IMR-90 (cell line): Measurements from ENCODE around the gene TPSB2. TPM values are rescaled to one million over a fixed set of nuclear protein-coding genes. Genes with fewer than 3 reads are reported as not detected.

Source experiments
- ATAC-seq: fragments of 200-7000 bp; cut with Tn5 transposase; 2 replicates; pipeline ENCODE4 v1.9.1; 2020; ENCODE audit warnings: low read depth, mild to moderate bottlenecking, moderate library complexity
- BruUV-seq: library from RNA; stranded (reverse); fragments of 400-500 nt; replicated peaks from 2 replicates; lab custom pipeline; 2021; lab: Mats Ljungman, UMichigan
- CTCF ChIA-PET: fragments of 300-600 bp; formaldehyde crosslinking; extraction: SDS; loops from one replicate; lab custom pipeline; 2021; ENCODE audit warnings: antibody characterized with exemption; lab: Yijun Ruan, JAX
- POLR2A ChIA-PET: fragments of 300-600 bp; sonication (Branson Sonifier 250); formaldehyde crosslinking; loops from one replicate; lab custom pipeline; 2022; ENCODE audit warnings: antibody characterized with exemption; ENCODE audit not compliant: unreplicated experiment; lab: Charles Lee
- DNase-seq: peaks from one replicate; pipeline ENCODE4 v3.0.0; 2013
- H2AFZ ChIP-seq: replicated peaks from 2 replicates; pipeline ENCODE3; 2013; ENCODE audit warnings: low read length, mild to moderate bottlenecking; ENCODE audit not compliant: poor library complexity
- H2AK5ac ChIP-seq: 2 replicates; pipeline ENCODE4 v1.6.1; 2013; ENCODE audit warnings: low read depth, low read length, inconsistent platforms
- H2AK9ac ChIP-seq: replicated peaks from 2 replicates; pipeline ENCODE3; 2013; ENCODE audit warnings: mild to moderate bottlenecking, low read depth, low read length, moderate library complexity; ENCODE audit not compliant: poor library complexity
- H2BK120ac ChIP-seq: 2 replicates; pipeline ENCODE4 v1.6.1; 2013; ENCODE audit warnings: low read depth, low read length, inconsistent platforms
- H2BK15ac ChIP-seq: 3 replicates; pipeline ENCODE4 v1.6.1; 2013; ENCODE audit warnings: low read depth, low read length, inconsistent platforms
- H2BK20ac ChIP-seq: 2 replicates; pipeline ENCODE4 v1.6.1; 2013; ENCODE audit warnings: low read depth, mild to moderate bottlenecking, inconsistent platforms, low read length, moderate library complexity
- H2BK5ac ChIP-seq: 2 replicates; pipeline ENCODE4 v1.6.1; 2013; ENCODE audit warnings: mild to moderate bottlenecking, low read depth, low read length, inconsistent platforms; ENCODE audit not compliant: poor library complexity, severe bottlenecking
- H3K14ac ChIP-seq: replicated peaks from 2 replicates; pipeline ENCODE4 v1.6.1; 2013; ENCODE audit warnings: low read depth, low read length, inconsistent platforms
- H3K18ac ChIP-seq: 2 replicates; pipeline ENCODE4 v1.6.1; 2013; ENCODE audit warnings: low read depth, low read length, control low read depth
- H3K23ac ChIP-seq: 2 replicates; pipeline ENCODE4 v1.6.1; 2013; ENCODE audit warnings: low read depth, low read length, inconsistent platforms
- H3K27ac ChIP-seq: 2 replicates; pipeline ENCODE4 v1.5.1; 2013; ENCODE audit warnings: mild to moderate bottlenecking, control low read depth, low read length; ENCODE audit not compliant: insufficient read depth
- H3K27me3 ChIP-seq: 2 replicates; pipeline ENCODE4 v1.6.1; 2013; ENCODE audit warnings: low read length; ENCODE audit not compliant: control insufficient read depth, insufficient read depth
- H3K36me3 ChIP-seq: 2 replicates; pipeline ENCODE4 v1.6.1; 2013; ENCODE audit warnings: low read length, mixed read lengths; ENCODE audit not compliant: control insufficient read depth, insufficient read depth
- H3K4ac ChIP-seq: 2 replicates; pipeline ENCODE4 v1.6.1; 2013; ENCODE audit warnings: low read depth, low read length, inconsistent platforms
- H3K4me1 ChIP-seq: 2 replicates; pipeline ENCODE4 v1.6.1; 2013; ENCODE audit warnings: low read length, mixed read lengths; ENCODE audit not compliant: control insufficient read depth, insufficient read depth
- H3K4me2 ChIP-seq: 2 replicates; pipeline ENCODE4 v1.6.1; 2013; ENCODE audit warnings: low read depth, mild to moderate bottlenecking, control low read depth, low read length, moderate library complexity
- H3K4me3 ChIP-seq: 2 replicates; pipeline ENCODE4 v1.5.1; 2013; ENCODE audit warnings: low read depth, mild to moderate bottlenecking, control low read depth, low read length, moderate library complexity; ENCODE audit not compliant: insufficient read depth
- H3K56ac ChIP-seq: 2 replicates; pipeline ENCODE4 v1.6.1; 2013; ENCODE audit warnings: low read length, inconsistent platforms; ENCODE audit not compliant: insufficient read depth; ENCODE audit errors: extremely low read depth
- H3K79me1 ChIP-seq, 2 experiments: 2 replicates each; pipeline ENCODE4 v1.6.1; 2013; ENCODE audit warnings: low read length in 2 of 2, inconsistent platforms in 1 of 2, low read depth in 1 of 2
- H3K9ac ChIP-seq: 2 replicates; pipeline ENCODE4 v1.6.1; 2013; ENCODE audit warnings: low read depth, low read length, control low read depth
- H3K9me1 ChIP-seq: 2 replicates; pipeline ENCODE4 v1.6.1; 2013; ENCODE audit warnings: low read length, inconsistent platforms; ENCODE audit not compliant: insufficient read depth
- H3K9me3 ChIP-seq: 2 replicates; pipeline ENCODE4 v1.6.1; 2013; ENCODE audit warnings: low read length; ENCODE audit not compliant: control insufficient read depth, insufficient read depth
- H4K20me1 ChIP-seq: 2 replicates; pipeline ENCODE4 v1.6.1; 2013; ENCODE audit warnings: low read length, inconsistent platforms; ENCODE audit not compliant: insufficient read depth
- H4K5ac ChIP-seq: 2 replicates; pipeline ENCODE4 v1.6.1; 2013; ENCODE audit warnings: mild to moderate bottlenecking, low read depth, low read length, control low read depth
- H4K8ac ChIP-seq, 2 experiments: 2 replicates each; pipeline ENCODE4 v1.6.1; 2013; ENCODE audit warnings: low read depth in 2 of 2, low read length in 2 of 2, control low read depth in 1 of 2, inconsistent platforms in 1 of 2
- H4K91ac ChIP-seq: 2 replicates; pipeline ENCODE4 v1.6.1; 2013; ENCODE audit warnings: low read depth, low read length, inconsistent platforms; ENCODE audit not compliant: insufficient read depth
- CEBPB ChIP-seq: IDR thresholded peaks from 2 replicates; pipeline ENCODE4 v1.6.1; 2012; ENCODE audit warnings: low read depth, low read length, improper control_type of control experiment
- CHD1 ChIP-seq: IDR thresholded peaks from 2 replicates; pipeline ENCODE4 v1.6.1; 2012; ENCODE audit warnings: low read depth, low read length, improper control_type of control experiment
- FOS ChIP-seq: fragments of 150-350 bp; IDR thresholded peaks from 2 replicates; pipeline ENCODE4 v1.6.1; 2016; ENCODE audit warnings: low read depth, low read length
- MAZ ChIP-seq: IDR thresholded peaks from 2 replicates; pipeline ENCODE4 v1.6.1; 2012; ENCODE audit warnings: low read depth, mild to moderate bottlenecking, low read length, improper control_type of control experiment, moderate library complexity, borderline replicate concordance
- NFE2L2 ChIP-seq: fragments of 150-350 bp; IDR thresholded peaks from 2 replicates; pipeline ENCODE4 v1.6.1; 2016; ENCODE audit warnings: low read depth, mild to moderate bottlenecking, low read length
- POLR2A ChIP-seq: IDR thresholded peaks from 2 replicates; pipeline ENCODE4 v1.6.1; 2012; ENCODE audit warnings: mild to moderate bottlenecking, low read depth, low read length
- RAD21 ChIP-seq: IDR thresholded peaks from 2 replicates; pipeline ENCODE4 v1.6.1; 2012; ENCODE audit warnings: low read length, improper control_type of control experiment
- RFX5 ChIP-seq: IDR thresholded peaks from 2 replicates; pipeline ENCODE4 v1.8.0; 2012; ENCODE audit warnings: low read depth, mild to moderate bottlenecking, low read length, moderate library complexity
- SMC3 ChIP-seq: fragments of 150-350 bp; IDR thresholded peaks from 2 replicates; pipeline ENCODE4 v1.6.1; 2016; ENCODE audit warnings: low read depth, mild to moderate bottlenecking, antibody characterized with exemption, low read length, moderate library complexity
- WGBS, 2 experiments: methylation state at CpG; one replicate each; pipeline versions ENCODE4 v1.1.5 to v1.1.7; 2013; ENCODE audit warnings: missing lambda C conversion rate in 2 of 2; ENCODE audit not compliant: insufficient read length in 1 of 2; ENCODE audit errors: extremely low coverage in 2 of 2; 5-methylcytosine and 5-hydroxymethylcytosine counted together
- dilution Hi-C: fragments of 300-500 bp; cut with HindIII; formaldehyde crosslinking; loops from one replicate; pipeline ENCODE4 v1.14.3; 2018; ENCODE audit warnings: low sequenced_read_pairs; ENCODE audit not compliant: unreplicated experiment
- in situ Hi-C: fragments of 300-500 bp; cut with MboI; formaldehyde crosslinking; loops from 3 replicates; pipeline ENCODE4 v1.14.3; 2019; ENCODE audit warnings: low sequenced_read_pairs, inconsistent platforms, mixed read lengths
- intact Hi-C: fragments of 100-400 bp; cut with micrococcal nuclease; formaldehyde crosslinking; loops from 2 replicates; pipeline ENCODE4 v1.10.0; 2022
- polyA plus RNA-seq, 3 experiments: library from polyadenylated mRNA; depleted of rRNA; stranded (reverse); fragments of >200 nt; gene quantifications; 2 replicates each; pipeline ENCODE4 v1.2.3, GENCODE V29; 2012; ENCODE audit warnings: low replicate concordance in 1 of 3
- total RNA-seq: library from RNA; depleted of rRNA; stranded (reverse); fragments of >200 nt; gene quantifications from 2 replicates; pipeline ENCODE4 v1.2.3, GENCODE V29; 2012
- TF ChIP-seq, protein P1 (sequence below): fragments of 150-350 bp; IDR thresholded peaks from 2 replicates; pipeline ENCODE4 v1.6.1; 2017; ENCODE audit warnings: mild to moderate bottlenecking, antibody characterized with exemption, low read length, low read depth
- TF ChIP-seq, protein P2 (sequence below): fragments of 150-350 bp; IDR thresholded peaks from 2 replicates; pipeline ENCODE4 v1.6.1; 2016; ENCODE audit warnings: low read depth, mild to moderate bottlenecking, low read length, moderate library complexity, borderline replicate concordance
- TF ChIP-seq, protein P3 (sequence below): conservative IDR thresholded peaks from 2 replicates; pipeline ENCODE4 v1.5.1; 2012; ENCODE audit warnings: mild to moderate bottlenecking, low read depth, low read length, improper control_type of control experiment

Gene TPSB2
- total and polyA plus RNA-seq, 2 of the 4 experiments (the other 2 are of a cell fraction): not detected

DNA sequence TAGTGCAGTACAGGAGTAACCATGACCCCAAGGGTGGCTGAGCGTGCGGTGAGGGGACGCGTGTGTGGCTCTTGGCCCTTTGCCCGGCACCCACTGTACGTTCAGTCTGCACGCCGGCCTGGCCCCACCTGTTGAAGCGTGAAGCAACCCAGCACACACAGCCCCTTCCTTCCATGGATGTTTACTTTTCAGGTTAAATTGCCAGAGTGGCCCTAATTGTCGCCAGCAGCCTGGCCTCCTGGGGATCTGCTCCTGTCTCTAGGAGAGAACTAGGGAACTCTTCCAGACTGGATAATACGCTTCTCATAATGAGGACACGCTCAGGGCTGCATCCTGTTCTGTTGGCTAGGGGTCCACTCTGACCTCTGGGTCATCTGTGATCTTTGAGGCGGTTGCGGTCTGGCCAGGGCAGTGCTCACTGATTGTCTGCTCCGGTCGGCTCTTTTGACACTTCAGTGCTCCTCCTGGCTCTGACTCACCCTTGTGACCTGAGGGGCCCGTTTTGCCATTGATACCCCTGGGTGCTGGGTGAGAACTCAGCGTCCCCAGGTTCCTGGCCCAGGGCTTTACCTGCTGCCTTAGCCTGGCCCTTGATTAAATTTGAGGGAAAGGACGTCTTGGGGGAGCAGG lies 32.6 kb downstream of the TPSB2 start:
- Histone ChIP-seq H3K9ac (no peak overlapping the region), H3K27me3 (no peaks in the 10 kb centered on the region), H3K4me2 (no peak overlapping the region), H4K91ac (no peak overlapping the region), H3K4me1 (no peaks in the 10 kb centered on the region), H3K23ac (no peak overlapping the region), H2BK120ac (no peak overlapping the region), H3K9me3 (no peaks in the 10 kb centered on the region), H2BK5ac (no peak overlapping the region), H2AK9ac (no peak overlapping the region), H4K5ac (no peak overlapping the region), H3K4ac (no peak overlapping the region), H3K56ac (no peak overlapping the region), H3K27ac (no peak overlapping the region), H3K4me3 (no peak overlapping the region), H2AK5ac (no peak overlapping the region), H3K79me1 (no peaks in the 10 kb centered on the region), H3K9me1 (no peaks in the 10 kb centered on the region), H2BK15ac (no peak overlapping the region), H4K8ac (no peak overlapping the region), H2AFZ (no peak overlapping the region), H4K20me1 (peaks cover 11% of the 10 kb centered on the region), H3K14ac (no peak overlapping the region), H3K18ac (no peak overlapping the region), H2BK20ac (no peak overlapping the region), H3K36me3 (no peaks in the 10 kb centered on the region; the same call in 1 of the 2 replicates)
- DNase-seq (no peak), ATAC-seq (no peak)
- 80% methylated on average over 15 of the region's 19 CpGs; no CpG with 5 or more reads in 1 of the 2 experiments for WGBS, 2 experiments
- no TSS peak for BruUV-seq
- ChIA-PET POLR2A (no interaction called here), CTCF (no interaction called here)
- intact Hi-C loops: no loop called here
- in situ Hi-C loops: loop anchor here (5.0 kb wide), 1 partner anchor 85 kb away; no protein-coding TSS in a partner anchor
- dilution Hi-C loops: no loop called here
- no peak for TF ChIP-seq CHD1
- TF ChIP-seq, protein P1, sequence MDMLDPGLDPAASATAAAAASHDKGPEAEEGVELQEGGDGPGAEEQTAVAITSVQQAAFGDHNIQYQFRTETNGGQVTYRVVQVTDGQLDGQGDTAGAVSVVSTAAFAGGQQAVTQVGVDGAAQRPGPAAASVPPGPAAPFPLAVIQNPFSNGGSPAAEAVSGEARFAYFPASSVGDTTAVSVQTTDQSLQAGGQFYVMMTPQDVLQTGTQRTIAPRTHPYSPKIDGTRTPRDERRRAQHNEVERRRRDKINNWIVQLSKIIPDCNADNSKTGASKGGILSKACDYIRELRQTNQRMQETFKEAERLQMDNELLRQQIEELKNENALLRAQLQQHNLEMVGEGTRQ: no peak
- no peak for TF ChIP-seq CEBPB
- TF ChIP-seq NFE2L2: no peak
- no peak for TF ChIP-seq SMC3
- TF ChIP-seq MAZ: no peak
- no peak for TF ChIP-seq FOS
- no peak for TF ChIP-seq RFX5
- TF ChIP-seq RAD21: no peak
- TF ChIP-seq, protein P2, sequence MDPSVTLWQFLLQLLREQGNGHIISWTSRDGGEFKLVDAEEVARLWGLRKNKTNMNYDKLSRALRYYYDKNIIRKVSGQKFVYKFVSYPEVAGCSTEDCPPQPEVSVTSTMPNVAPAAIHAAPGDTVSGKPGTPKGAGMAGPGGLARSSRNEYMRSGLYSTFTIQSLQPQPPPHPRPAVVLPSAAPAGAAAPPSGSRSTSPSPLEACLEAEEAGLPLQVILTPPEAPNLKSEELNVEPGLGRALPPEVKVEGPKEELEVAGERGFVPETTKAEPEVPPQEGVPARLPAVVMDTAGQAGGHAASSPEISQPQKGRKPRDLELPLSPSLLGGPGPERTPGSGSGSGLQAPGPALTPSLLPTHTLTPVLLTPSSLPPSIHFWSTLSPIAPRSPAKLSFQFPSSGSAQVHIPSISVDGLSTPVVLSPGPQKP: no peak
- TF ChIP-seq, protein P3, sequence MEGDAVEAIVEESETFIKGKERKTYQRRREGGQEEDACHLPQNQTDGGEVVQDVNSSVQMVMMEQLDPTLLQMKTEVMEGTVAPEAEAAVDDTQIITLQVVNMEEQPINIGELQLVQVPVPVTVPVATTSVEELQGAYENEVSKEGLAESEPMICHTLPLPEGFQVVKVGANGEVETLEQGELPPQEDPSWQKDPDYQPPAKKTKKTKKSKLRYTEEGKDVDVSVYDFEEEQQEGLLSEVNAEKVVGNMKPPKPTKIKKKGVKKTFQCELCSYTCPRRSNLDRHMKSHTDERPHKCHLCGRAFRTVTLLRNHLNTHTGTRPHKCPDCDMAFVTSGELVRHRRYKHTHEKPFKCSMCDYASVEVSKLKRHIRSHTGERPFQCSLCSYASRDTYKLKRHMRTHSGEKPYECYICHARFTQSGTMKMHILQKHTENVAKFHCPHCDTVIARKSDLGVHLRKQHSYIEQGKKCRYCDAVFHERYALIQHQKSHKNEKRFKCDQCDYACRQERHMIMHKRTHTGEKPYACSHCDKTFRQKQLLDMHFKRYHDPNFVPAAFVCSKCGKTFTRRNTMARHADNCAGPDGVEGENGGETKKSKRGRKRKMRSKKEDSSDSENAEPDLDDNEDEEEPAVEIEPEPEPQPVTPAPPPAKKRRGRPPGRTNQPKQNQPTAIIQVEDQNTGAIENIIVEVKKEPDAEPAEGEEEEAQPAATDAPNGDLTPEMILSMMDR: no peak
- no peak for TF ChIP-seq POLR2A
